GM21367 (cell line): Measurements from ENCODE around the gene ZNF318.
A peak's percentile ranks its signal among the peaks of the same experiment; 100 is the strongest.
"Not testable (repeated sequence)": the region's sequence is repeated elsewhere in the genome, so short reads cannot be mapped to it uniquely, and the experiment has no call there.

Experiments used
- ATAC-seq: cut with Tn5 transposase; IDR thresholded peaks from one replicate; pipeline ENCODE4 v1.9.1; 2021; ENCODE audit not compliant: unreplicated experiment

Gene ZNF318

GRCh38 chr6:43369174-43370002 lies at the start of gene ZNF318:
Gene ZNF318 (minus strand): TSS chr6:43369647. CDS start chr6:43369365, 282 bp downstream.
- ATAC-seq: peak; percentile 59

GRCh38 chr6:43416935-43417334 lies 47.5 kb upstream of the ZNF318 start:
- ATAC-seq: no peak

GRCh38 chr6:43415275-43415674 lies 45.8 kb upstream of the ZNF318 start:
- ATAC-seq: not testable (repeated sequence)

- no peak for ATAC-seq
These were observed 43.6 kb upstream of the ZNF318 start for GRCh38 chr6:43413002-43413401.

GRCh38 chr6:43412541-43412940 lies 43.1 kb upstream of the ZNF318 start:
- ATAC-seq: no peak

GRCh38 chr6:43410776-43411175 lies 41.3 kb upstream of the ZNF318 start:
- ATAC-seq: not testable (repeated sequence)

GRCh38 chr6:43408259-43408658 lies 38.8 kb upstream of the ZNF318 start:
- ATAC-seq: no peak

GRCh38 chr6:43407296-43407695 lies 37.8 kb upstream of the ZNF318 start:
- ATAC-seq: no peak

- no peak for ATAC-seq
These were observed 35.9 kb upstream of the ZNF318 start for GRCh38 chr6:43405354-43405753.

- no peak for ATAC-seq
These were observed 33.4 kb upstream of the ZNF318 start for GRCh38 chr6:43402820-43403219.

- no peak for ATAC-seq
These were observed 32.3 kb upstream of the ZNF318 start for GRCh38 chr6:43401730-43402129.

- no peak for ATAC-seq
These were observed 30.6 kb upstream of the ZNF318 start for GRCh38 chr6:43399932-43400487.

GRCh38 chr6:43396408-43397149 lies 27.1 kb upstream of the ZNF318 start:
- ATAC-seq: no peak

GRCh38 chr6:43395776-43396175 lies 26.3 kb upstream of the ZNF318 start:
- ATAC-seq: no peak

GRCh38 chr6:43394982-43395381 lies 25.5 kb upstream of the ZNF318 start:
- no peak for ATAC-seq

- no peak for ATAC-seq
These were observed 24.2 kb upstream of the ZNF318 start for GRCh38 chr6:43393602-43394001.

GRCh38 chr6:43393133-43393532 lies 23.7 kb upstream of the ZNF318 start:
- ATAC-seq: not testable (repeated sequence)

- no peak for ATAC-seq
These were observed 22.1 kb upstream of the ZNF318 start for GRCh38 chr6:43391440-43392031.

- ATAC-seq: not testable (repeated sequence)
These were observed 21.4 kb upstream of the ZNF318 start for GRCh38 chr6:43390753-43391439.

GRCh38 chr6:43389730-43390295 lies 20.4 kb upstream of the ZNF318 start:
- no peak for ATAC-seq

- ATAC-seq: no peak
These were observed 17.0 kb upstream of the ZNF318 start for GRCh38 chr6:43386492-43386891.
